Fibroblast of peridontal ligament (primary cell): ENCODE results near the gene SPATA45.
A peak's percentile ranks its signal among the peaks of the same experiment; 100 is the strongest.

Experiments used
- DNase-seq: peaks from one replicate; pipeline ENCODE4 v3.0.0-alpha.2; 2010; ENCODE audit errors: extremely low read depth

SPATA45 gene

DNA sequence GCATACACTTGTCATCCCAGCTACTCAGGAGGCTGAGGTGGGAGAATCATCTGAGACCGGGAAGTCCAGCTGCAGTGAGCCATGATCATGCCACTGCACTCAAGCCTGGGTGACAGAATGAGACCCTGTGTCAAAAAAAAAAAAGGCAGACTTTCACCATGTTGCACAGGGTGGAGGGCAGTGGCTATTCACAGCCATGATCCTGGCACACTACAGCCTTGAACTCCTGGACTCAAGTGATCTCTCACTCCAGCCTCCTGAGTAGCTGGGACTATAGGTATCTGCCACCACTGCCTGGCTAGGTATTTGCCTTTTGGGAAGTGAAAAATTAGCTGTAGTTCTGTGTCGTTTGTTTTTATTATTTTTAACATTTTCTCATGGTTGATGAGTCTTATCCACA lies 19.1 kb downstream of the SPATA45 start:
- DNase-seq = no peak

DNA sequence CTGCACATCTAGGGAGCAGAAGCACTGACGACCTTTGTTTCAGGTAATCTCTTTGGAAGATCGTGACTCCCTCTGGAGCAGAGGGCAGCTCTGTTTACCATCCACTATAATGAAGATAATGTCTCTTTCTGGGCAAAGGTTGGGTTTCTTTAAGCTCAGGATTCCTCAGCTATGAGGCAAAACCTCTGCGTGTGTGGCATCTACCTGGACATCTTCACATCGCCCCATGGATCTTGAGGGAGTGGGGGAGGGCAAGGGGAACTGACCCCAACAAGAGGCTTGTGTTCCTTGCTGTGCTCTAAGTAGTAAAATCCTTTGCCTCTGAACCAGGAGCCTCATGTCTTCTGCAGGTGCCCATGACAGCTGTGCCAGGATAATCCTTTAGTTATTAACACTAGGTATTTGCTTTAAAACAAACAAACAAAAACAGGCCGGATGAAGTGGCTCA lies 19.6 kb downstream of the SPATA45 start:
- no peak for DNase-seq

DNA sequence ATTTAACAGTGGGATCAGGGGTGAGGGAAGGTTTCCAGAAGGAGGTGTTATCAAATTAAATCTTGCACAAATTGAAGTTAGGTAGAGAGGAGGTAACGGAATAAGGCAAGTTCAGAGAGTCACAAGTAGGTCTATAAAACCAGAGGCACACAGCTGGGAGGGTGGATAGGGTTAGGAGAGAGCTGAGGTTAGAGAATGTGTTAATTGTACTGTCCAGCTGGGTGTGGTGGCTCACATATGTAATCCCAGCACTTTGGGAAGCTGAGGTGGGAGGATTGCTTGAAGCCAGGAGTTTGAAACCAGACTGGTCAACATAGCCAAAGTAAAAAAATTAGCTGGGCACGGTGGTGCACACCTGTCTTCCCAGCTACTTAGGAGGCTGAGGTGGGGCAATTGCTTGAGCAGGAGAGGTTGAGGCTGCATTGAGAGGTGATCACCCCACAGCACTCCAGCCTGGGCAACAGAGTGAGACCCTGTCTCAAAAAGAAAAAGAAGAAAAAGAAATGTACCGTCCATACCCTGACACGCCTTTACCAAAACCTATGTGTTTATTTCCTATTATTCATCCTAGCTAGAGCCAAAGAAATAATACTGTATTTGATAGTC lies 20.2 kb downstream of the SPATA45 start:
- DNase-seq = no peak

DNA sequence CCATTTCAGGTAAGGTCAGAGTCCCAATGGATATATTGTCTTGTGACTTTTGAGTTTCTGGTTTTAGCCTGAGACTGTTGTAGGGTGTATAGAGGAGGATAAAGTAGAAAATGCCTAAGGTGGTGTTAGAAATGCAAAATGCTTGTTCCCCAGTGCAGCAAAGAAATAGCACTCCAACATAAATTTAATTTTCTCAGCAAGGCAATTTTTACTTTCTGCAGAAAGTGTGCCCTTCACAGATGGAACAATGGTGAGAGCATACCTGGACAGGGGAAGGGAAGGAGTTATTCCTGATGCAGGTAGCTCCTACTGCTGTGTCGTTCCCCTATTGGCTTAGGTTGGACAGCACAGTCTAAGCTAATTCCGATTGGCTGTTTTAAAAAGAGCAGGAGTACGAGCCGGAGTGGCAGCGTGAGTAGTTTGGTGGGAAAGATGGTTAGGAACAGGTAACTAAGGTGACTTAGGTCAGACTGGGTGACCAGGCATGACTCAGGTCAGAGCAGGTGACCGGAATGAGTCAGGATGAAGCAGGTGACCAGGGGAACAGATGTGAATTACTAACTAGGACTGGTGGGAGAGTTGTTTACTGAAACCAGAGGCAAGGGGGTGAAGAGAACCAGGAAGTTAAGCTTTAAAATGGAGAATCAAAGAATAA lies 21.5 kb downstream of the SPATA45 start:
- DNase-seq = no peak

DNA sequence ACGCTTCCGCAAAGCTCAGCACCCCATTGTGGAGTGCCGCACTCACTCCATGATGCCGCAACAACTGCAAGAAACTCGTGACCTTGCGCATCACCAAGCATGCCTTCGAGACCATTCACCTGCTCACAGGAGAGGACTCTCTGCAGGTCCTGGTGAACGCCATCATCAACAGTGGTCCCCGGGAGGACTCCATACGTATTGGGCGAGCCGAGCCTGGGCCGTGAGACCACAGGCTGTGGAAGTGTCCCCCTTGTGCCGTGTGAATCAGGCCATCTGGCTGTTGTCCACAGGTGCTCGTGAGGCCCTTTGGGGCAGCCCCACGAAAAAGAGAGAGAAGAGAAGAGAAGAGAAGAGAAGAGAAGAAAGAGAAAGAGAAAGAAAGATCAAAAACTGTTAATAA lies 23.2 kb downstream of the SPATA45 start:
- DNase-seq = no peak

DNA sequence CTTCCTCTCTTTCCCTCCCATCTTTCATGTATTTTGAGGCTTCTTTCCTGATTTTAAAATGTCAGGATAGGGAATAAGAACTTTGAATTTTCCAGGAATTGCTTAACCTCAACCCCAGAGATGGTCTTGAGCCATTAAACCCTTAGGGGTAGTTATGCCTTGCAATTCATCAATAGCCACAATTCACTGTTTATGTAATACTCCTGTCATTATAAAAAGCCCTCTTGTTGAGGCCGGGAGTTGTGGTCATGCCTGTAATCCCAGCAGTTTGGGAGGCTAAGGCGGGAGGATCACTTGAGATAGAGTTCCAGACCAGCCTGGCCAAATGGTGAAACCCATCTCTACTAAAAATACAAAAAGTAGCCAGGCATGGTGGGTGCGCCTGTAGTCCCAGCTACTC lies 24.5 kb downstream of the SPATA45 start:
- DNase-seq = no peak

DNA sequence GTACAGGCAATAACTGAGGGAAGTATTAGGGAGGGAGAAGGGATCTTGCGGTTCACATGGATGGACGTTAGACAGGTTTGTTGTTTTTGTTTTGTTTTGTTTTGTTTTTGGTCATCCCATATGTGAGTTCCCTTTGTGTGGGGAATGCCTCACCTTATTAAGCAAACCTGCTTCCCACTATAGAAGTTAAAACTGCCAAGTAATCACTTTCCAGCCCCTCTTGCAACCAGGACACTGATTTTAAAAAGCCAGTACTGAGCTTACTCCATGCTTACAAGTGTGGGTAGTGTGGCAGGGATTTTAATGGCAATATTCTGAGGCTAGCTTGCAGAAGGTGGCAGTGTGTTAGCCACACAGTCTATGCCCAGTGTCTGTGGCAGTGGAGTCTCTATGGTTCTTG lies 26.5 kb downstream of the SPATA45 start:
- DNase-seq = no peak

DNA sequence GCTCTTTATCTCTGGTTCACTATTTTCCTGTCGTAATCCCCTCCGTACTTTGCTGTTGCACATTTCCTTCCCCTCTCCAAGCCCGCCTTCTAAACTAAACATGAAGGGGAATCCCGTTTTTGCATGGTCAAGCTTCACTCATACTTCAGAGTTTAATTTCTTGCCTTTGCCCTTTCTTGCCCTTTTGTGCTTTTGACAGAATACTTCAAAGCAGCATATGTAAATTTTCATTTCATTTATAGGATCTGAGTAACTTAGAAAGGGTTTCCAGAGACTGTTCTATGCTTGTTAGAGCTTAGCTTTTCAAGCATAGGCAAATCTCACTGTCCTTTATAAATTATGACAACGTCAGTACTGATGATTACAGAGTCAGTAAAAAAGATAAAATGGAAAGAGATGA lies 27.7 kb downstream of the SPATA45 start:
- DNase-seq = no peak

DNA sequence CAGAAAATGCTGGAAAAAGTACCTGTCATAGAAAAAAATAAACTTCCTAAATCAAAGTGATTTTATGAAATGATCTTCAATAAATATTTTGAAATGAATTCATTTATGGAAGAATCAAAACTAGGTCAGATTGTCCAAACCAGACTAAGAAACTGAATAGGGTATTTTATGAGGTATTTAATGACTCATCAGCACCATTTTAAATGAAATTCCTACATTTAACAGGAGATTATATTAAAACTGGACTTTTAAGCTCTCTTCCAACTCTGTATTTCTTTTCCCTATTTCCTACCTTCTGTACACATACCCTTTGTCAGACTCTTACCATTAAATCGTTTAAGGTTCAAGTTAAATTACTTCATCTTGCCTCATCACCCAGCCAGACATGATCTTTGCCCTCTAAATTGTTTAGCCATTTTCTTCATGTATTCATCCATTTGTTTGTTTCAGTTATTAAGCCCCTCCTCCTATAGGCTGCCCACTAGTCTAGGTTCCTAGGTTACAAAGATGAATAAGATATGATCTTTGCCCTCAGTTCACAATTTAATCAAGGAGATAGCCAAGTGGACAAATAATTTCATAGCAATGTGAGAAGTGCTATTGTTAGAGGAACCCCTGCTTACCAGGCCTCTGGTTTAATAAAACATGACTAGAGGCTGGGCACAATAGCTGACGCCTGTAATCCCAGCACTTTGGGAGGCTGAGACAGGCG lies 30.7 kb downstream of the SPATA45 start:
- DNase-seq = no peak

DNA sequence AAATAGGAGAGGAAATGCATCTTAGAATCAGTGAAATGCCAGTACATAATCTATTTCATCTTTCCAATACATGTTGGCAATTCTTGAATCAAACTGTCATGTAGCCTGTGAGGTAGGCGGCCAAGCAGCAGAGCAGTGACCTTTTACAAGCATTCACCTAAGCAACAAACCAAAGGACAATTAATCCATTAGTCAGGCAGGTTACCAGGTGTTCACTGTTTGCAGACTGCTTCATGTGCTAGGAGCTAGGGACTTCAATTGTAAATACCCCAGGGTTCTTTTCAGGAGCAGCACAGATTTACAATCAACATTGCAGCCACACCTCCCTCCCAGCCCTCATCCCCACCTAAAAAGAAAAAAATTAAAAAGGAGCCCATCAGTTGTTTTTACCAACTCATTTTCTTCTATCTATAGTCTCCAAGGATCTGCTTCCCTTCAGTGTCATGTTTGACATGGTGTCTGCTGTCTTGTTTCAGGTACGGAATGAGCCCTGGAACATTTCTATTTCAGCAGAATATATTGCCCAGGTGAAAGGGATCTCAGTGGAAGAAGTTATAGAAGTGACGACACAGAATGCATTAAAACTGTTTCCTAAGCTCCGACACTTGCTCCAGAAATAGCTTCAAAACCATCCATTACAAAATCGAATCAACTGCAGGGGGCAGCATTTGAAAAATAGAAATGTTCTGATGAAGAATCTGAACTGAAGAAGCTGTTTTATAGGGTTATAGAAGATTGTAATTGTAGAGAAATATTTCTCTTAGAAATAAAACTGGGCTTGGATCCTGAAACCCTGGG lies 32.7 kb downstream of the SPATA45 start:
- DNase-seq = peak; percentile 40

DNA sequence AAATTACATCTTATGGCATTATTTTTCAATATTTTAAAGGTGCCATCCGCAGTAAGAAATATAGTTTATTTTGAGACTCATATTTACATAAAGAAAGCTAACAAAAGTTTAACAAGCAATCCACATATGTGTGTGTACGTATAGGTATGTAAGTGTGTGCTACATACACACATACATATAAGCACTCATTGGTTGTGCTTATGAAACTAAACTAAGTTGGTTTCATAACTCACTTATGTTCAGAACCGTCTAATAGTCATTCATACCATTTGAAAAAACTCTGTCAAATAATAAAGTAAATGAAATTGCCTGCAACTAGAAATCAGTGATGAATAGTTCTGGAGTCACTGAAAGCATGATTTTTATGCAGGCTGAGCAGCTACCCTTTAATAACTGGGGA lies 41.7 kb downstream of the SPATA45 start:
- no peak for DNase-seq

DNA sequence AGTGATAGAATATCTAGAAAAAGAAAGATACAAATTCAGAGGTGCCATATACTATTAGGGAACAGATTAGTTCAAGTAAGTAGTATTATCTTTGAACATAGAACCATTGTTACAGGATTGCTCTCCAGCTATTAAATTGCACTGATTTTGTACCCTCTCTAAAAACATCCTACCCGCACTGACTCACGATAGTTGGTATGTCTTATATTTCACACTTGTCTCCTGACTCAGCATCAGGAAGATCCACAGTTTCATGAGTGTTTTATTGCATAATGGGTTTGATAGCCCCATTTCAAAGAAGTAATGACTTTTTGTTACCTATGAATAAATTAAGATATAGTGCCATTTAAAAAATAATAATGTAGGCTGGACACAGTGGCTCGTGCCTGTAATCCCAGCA lies 49.8 kb downstream of the SPATA45 start:
- no peak for DNase-seq

DNA sequence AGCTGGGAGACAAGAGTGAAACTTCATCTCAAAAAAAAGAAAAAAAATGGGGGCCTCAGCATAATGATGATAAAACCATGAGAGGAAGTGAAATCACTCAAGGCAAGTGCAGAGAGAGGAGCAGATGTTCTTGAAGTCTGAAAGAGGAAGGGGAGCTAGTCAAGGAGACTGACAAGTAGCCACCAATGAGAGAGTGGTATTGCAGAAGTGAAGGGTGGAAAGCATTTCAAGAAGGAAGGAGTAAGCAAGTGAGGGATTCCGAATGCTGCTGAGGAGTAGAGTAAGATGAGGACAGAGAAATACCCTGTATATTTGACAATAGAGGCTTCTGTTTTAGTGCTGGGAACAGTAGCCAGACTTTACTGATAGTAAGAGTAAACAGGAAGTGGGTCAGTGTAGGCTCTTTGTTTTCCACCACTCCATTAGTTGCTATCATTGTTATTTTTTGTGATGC lies 52.9 kb downstream of the SPATA45 start:
- DNase-seq = no peak

DNA sequence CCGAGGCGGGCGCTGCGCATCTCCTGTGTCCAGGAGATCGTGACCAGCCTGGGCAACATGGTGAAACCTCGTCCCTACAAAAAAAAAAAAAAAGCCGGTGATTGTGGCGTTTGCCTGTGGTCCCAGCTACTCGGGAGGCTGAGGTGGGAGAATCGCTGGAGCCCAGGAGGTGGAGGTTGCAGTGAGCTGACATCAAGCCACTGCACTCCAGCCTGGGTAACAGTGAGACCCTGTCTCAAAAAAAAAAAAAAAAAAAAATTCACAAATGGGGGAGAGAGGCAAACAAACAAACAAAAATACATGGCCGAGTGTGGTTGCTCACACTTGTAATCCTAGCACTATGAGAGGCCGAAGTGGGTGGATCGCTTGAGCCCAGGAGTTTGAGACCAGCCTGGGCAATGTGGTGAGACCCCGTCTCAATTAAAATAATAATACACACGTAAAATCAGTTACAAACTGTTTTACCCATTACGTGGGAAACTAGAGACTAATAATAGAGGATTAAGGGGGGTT lies 55.0 kb downstream of the SPATA45 start:
- no peak for DNase-seq

DNA sequence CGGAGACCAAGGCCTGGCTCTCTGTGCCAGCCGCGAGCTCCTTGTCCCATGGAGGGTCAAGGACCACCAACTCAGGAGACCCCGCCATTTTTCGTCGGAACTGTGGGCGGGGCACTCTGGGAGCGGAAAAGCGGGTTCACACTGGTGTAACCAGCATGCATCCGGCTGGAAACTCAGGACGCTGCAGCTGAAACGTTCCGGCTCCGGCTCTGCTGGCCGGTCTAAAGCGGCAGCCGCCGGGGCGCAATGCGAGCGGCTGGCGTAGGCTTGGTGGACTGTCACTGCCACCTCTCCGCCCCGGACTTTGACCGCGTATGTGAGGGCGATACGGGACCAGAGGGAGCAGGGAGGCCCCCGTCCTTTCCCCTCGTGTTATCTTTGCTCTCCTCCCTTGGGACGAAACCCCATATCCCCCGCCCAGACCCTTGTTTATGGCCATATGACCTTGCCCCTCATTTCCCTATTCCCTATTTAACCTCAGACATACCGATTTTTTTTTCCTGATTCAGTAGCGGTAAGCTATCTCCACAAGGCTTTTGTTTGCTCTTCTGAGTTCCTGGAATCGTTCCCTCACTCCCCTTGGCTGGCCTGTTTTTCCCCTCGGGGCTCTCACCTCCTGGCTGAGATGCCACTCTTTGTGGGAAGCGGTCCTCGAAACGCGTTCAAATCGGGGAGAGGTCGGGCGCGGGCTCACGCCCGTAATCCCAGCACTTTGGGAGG lies 55.6 kb downstream of the SPATA45 start, which contains the start of the genes NSL1 and TATDN3:
TSS of gene NSL1 (minus strand) at position 102 of the 720 bp plus-strand sequence. CDS start at position 88, 14 bp downstream.
TSS of gene TATDN3 (plus strand) at position 219 of the 720 bp plus-strand sequence. CDS start at position 247, 28 bp downstream.
- peak; percentile 94 for DNase-seq

DNA sequence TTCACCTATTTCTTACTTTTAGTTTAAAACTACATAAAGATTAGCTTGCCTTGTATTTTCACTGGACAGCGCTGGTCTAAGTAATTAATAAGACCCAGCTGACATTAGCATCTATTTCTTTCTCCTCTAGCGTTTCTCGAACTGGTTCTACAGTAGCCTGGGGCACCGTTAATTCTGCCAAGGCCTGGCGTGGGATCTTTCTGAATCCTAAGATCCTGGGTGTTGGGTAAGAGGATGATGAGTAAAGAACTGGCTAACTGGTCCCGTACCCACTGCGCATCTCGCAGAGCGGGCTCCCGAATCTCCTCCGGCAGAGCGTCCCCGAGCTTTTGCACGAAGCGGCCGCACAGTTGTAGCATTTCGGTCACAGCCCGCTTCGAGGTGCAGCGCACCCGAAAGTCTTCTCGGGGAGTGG lies 56.2 kb downstream of the SPATA45 start:
- DNase-seq = peak; percentile 78

DNA sequence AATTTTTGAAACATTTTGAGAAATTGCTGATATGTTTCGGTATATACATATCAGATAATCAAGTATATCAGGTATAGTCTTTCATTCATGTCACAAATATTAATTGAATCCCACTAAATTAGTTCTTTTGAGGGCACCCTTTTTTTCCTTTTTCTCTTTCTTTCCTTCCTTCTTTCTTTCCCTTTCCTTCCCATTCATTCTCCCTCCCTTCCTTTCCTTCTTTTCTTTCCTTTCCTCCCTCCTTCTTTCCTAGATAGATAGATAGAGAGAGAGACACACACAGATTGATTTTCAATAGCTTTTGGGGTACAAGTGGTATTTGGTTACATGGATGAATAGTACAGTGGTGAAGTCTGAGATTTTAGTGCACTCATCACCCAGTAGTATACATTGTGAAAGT lies 61.6 kb downstream of the SPATA45 start:
- DNase-seq = no peak

DNA sequence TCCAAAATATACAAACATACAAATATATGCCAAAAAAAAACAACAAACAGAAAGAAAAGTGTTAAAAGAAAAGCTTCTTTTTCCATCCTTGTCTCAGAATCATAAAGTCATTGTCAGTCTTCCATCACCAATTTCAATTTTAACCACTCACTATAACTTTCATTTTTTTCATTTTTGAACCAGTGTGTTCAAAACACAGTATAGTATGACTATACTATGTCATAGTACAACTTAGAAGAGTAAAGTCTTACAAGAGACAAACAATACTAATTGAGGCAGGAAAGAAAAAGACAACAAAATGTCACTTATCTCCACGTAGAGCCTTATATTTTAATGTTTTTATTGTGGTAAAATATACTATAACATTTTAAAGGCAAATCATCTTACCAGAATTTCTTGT lies 63.5 kb downstream of the SPATA45 start:
- DNase-seq = no peak

DNA sequence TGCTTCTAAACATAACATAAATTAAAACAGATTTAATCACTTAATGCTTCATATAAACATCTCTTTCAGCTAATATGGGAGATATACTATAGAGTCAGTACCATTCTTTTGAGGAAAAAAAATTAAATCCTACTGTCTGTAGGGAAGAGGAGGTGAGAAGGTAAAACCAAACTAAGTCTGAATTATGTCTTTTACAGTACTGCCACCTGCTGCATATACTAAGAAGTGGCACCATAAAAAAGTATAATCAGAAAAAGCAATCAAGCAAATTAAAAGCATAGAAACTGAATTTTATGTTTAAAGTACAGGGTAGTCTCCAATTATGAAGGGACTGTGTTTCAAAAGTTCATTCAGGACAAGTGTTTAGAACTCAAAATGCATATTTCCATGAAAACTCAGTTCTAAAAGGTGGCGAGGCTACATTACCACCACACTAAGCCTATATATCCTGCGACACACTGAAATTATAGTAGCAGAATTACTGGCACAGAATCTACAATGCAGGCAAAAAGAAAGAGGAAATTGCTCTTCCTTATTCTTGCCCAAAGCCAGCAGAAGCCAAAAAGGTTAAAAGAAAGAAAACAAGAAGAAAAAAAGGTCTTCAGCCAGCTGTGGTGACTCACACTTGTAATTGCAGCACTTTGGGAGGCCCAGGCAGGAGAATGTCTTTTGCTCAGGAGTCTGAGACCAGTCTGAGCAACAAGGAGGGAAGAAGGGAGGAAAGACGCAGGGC lies 64.9 kb downstream of the SPATA45 start:
- DNase-seq = peak; percentile 65

DNA sequence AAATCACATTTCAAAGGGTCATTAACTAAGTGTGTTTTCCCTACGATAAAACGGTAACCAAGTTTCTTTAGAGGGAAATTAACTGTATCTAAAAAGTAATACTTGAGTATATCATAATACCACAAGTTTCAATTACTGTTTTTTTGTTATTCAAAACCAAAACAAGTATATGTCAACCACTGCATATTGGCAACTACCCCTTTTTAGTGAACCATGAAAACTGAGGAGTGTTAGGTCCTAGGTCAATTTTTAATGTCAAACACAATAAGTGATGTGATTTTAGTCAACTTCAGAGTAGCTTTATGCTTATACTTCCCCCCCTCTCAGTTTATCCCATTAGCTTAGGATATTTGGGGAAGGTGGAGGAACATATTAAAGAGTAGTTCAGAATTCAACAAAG lies 66.2 kb downstream of the SPATA45 start:
- no peak for DNase-seq
